Body of pancreas (tissue), 4 donors: ENCODE measurements around the gene KIAA0232.

Source experiments
- POLR2A ChIP-seq, 3 donors: fragments of 450-650 bp; IDR thresholded peaks; one replicate each; pipeline ENCODE4 v1.6.1; 2016; ENCODE audit warnings: antibody characterized with exemption in 3 of 3, mild to moderate bottlenecking in 2 of 3
- TF ChIP-seq, protein P1 (sequence below), 7 experiments: fragments of 450-650 bp in 4 of 7; fragments of 200-600 bp in 3 of 7; sonication (generic) in 3 of 7; IDR thresholded peaks; one replicate each; pipeline ENCODE4 v1.5.1; 2016 to 2019; ENCODE audit warnings: antibody characterized with exemption in 7 of 7

DNA sequence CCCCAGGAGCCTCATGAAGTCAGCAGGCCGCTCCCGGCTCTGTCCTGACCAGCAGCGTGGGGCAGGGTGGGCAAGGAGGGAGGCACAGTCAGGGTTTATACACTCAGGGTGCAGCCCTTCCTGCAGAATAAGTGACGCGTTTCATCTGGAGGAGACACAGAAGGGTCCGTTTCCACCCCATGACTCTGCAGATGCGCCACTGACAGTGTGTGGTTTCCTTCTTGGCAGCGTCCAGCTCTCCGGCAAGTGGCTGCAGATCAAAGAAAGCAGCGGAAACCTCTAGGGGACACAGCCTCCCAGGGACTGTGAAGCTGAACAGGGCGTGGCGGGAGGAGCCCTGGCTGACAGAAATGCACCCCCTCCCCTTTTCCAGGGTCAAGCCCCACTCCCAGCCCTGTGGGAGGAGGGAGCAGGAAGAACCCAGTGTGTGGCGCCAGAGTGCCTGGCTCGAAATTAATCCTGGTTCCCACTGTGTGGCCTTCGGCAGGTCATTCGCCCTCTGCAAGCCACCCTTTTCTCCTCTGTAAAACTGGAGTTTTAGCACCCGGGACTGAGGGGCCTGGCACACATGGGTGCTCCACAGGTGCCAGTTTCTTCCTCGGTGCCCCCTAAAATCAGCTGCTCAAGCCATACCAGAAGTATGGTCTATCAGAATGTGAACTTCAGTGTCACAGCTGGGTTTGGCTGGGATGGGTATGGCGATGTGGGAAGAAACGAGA, 109.8 kb downstream of the KIAA0232 start:
- TF ChIP-seq POLR2A (IDR thresholded peaks at IDR 0.05) = no peak
- TF ChIP-seq, protein P1, sequence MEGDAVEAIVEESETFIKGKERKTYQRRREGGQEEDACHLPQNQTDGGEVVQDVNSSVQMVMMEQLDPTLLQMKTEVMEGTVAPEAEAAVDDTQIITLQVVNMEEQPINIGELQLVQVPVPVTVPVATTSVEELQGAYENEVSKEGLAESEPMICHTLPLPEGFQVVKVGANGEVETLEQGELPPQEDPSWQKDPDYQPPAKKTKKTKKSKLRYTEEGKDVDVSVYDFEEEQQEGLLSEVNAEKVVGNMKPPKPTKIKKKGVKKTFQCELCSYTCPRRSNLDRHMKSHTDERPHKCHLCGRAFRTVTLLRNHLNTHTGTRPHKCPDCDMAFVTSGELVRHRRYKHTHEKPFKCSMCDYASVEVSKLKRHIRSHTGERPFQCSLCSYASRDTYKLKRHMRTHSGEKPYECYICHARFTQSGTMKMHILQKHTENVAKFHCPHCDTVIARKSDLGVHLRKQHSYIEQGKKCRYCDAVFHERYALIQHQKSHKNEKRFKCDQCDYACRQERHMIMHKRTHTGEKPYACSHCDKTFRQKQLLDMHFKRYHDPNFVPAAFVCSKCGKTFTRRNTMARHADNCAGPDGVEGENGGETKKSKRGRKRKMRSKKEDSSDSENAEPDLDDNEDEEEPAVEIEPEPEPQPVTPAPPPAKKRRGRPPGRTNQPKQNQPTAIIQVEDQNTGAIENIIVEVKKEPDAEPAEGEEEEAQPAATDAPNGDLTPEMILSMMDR (IDR thresholded peaks at IDR 0.05) = no peak
